K562 (cell line): ENCODE results near the gene TMEM214. TPM values are rescaled to one million over a fixed set of nuclear protein-coding genes. Genes with fewer than 3 reads are reported as not detected.

ENCODE experiments used
- ATAC-seq: fragments of 200-7000 bp; cut with Tn5 transposase; 3 replicates; pipeline ENCODE4 v1.9.1; 2020; ENCODE audit warnings: moderate library complexity
- BruUV-seq: library from RNA; stranded (reverse); fragments of 400-500 nt; replicated peaks from 2 replicates; lab custom pipeline; 2021; lab: Mats Ljungman, UMichigan
- CTCF ChIA-PET: fragments of 300-600 bp; formaldehyde crosslinking; extraction: SDS; loops from one replicate; lab custom pipeline; 2021; ENCODE audit warnings: low intra/inter-chr PET ratio; lab: Yijun Ruan, JAX
- POLR2A ChIA-PET: fragments of 300-600, 350-650 bp; sonication (Branson Sonifier 250); formaldehyde crosslinking; extraction: SDS; loops from one replicate; lab custom pipeline; 2021; ENCODE audit warnings: antibody characterized with exemption, inconsistent platforms; lab: Yijun Ruan, JAX
- DNase-seq, 4 experiments: peaks; one replicate each; pipeline versions ENCODE4 v3.0.0 to v3.0.0-alpha.2; 2011 to 2018; ENCODE audit warnings: low spot score in 3 of 4, mixed read lengths in 3 of 4; ENCODE audit errors: extremely low read depth in 1 of 4
- FAIRE-seq: peaks from 2 replicates; lab custom pipeline; 2011; peaks lifted over from hg19 to GRCh38; lab: Jason Lieb, UNC
- H2AFZ ChIP-seq: 2 replicates; pipeline ENCODE4 v1.6.0; 2011; ENCODE audit warnings: low read depth, low read length, control low read depth, inconsistent platforms
- H3K27ac ChIP-seq: fragments of 200-600 bp; 3 replicates; pipeline ENCODE4 v1.8.0; 2011; ENCODE audit warnings: low read depth, mild to moderate bottlenecking, control low read depth, inconsistent platforms, low read length, moderate library complexity, mixed read lengths; ENCODE audit errors: extremely low read depth
- H3K27me3 ChIP-seq, 2 experiments: fragments of 300-600 bp in 1 of 2; 2 replicates in 1 of 2; 3 replicates in 1 of 2; pipeline versions ENCODE4 v1.6.0 to v1.8.0; 2011; ENCODE audit warnings: inconsistent platforms in 2 of 2, low read length in 2 of 2, mild to moderate bottlenecking in 1 of 2, mixed read lengths in 1 of 2, moderate library complexity in 1 of 2; ENCODE audit not compliant: control insufficient read depth in 2 of 2, insufficient read depth in 2 of 2
- H3K36me3 ChIP-seq: fragments of 300-600 bp; 3 replicates; pipeline ENCODE4 v1.8.0; 2011; ENCODE audit warnings: mild to moderate bottlenecking, low read length, inconsistent platforms; ENCODE audit not compliant: control insufficient read depth, insufficient read depth
- H3K4me1 ChIP-seq, 2 experiments: fragments of 200-600 bp in 1 of 2; replicated peaks in 1 of 2; 2 replicates in 1 of 2; 3 replicates in 1 of 2; pipeline versions ENCODE4 v1.5.1 to v1.8.0; 2011; ENCODE audit warnings: inconsistent platforms in 2 of 2, low read length in 2 of 2, mild to moderate bottlenecking in 1 of 2, mixed read lengths in 1 of 2, moderate library complexity in 1 of 2; ENCODE audit not compliant: control insufficient read depth in 2 of 2, insufficient read depth in 2 of 2
- H3K4me2 ChIP-seq: 2 replicates; pipeline ENCODE4 v1.6.1; 2011; ENCODE audit warnings: low read length, control low read depth, inconsistent platforms, mixed read lengths; ENCODE audit not compliant: insufficient read depth
- H3K4me3 ChIP-seq: fragments of 200-600 bp; sonication (generic), shearing (Covaris generic); 2 replicates; pipeline ENCODE4 v1.5.1; 2016; ENCODE audit warnings: control low read depth, inconsistent platforms
- H3K79me2 ChIP-seq: fragments of 200-600 bp; 3 replicates; pipeline ENCODE4 v1.8.0; 2011; ENCODE audit warnings: low read length, inconsistent platforms; ENCODE audit not compliant: control insufficient read depth, insufficient read depth
- H3K9ac ChIP-seq, 2 experiments: 2 replicates each; pipeline versions ENCODE4 v1.6.0 to v1.6.1; 2011; ENCODE audit warnings: low read depth in 2 of 2, low read length in 2 of 2, control low read depth in 1 of 2, inconsistent platforms in 1 of 2, mild to moderate bottlenecking in 1 of 2, mixed read lengths in 1 of 2; ENCODE audit not compliant: insufficient read depth in 1 of 2
- H3K9me1 ChIP-seq: one replicate; pipeline ENCODE4 v1.6.0; 2011; ENCODE audit warnings: inconsistent platforms, mild to moderate bottlenecking, low read length, moderate library complexity; ENCODE audit not compliant: control insufficient read depth, insufficient read depth
- H3K9me3 ChIP-seq: replicated peaks from 2 replicates; pipeline ENCODE4 v1.5.1; 2011; ENCODE audit warnings: low read depth, low read length, inconsistent platforms; ENCODE audit not compliant: control insufficient read depth, insufficient read depth
- H4K20me1 ChIP-seq: replicated peaks from 2 replicates; pipeline ENCODE4 v1.6.1; 2011; ENCODE audit warnings: low read length, inconsistent platforms, mixed read lengths; ENCODE audit not compliant: control insufficient read depth, insufficient read depth
- BCOR ChIP-seq: fragments of 450-650 bp; IDR thresholded peaks from 2 replicates; pipeline ENCODE4 v1.6.1; 2016
- RBM25 ChIP-seq: fragments of 200-400 bp; formaldehyde crosslinking; IDR thresholded peaks from 2 replicates; pipeline ENCODE4 v1.6.1; 2018; ENCODE audit warnings: low read length, low read depth, moderate library complexity; ENCODE audit not compliant: severe bottlenecking
- WGBS: fragments of 100-300 bp; shearing (Covaris generic); methylation state at CpG from one replicate; pipeline ENCODE4 v1.1.6; 2016; ENCODE audit warnings: low coverage, mixed read lengths; ENCODE audit not compliant: insufficient coverage; ENCODE audit errors: missing lambda C conversion rate; 5-methylcytosine and 5-hydroxymethylcytosine counted together
- in situ Hi-C: fragments of 300-500 bp; cut with MboI; formaldehyde crosslinking; loops from 4 replicates; pipeline ENCODE4 v1.15.0; 2018; ENCODE audit warnings: inconsistent platforms, mixed read lengths
- intact Hi-C: fragments of 100-400 bp; cut with micrococcal nuclease; formaldehyde crosslinking; loops from 2 replicates; pipeline ENCODE4 v1.14.2; 2022
- polyA plus RNA-seq, 8 experiments: library from polyadenylated mRNA; depleted of rRNA in 4 of 8; stranded (reverse) in 5 of 8; unstranded in 3 of 8; fragments of >200 nt; fragmentation: Nextera tagmentation in 2 of 8; fragmentation: Illumina TruSeq in 1 of 8; extraction: Ambion mirVana in 2 of 8; extraction: Trizol in 1 of 8; gene quantifications; 2 replicates each; pipeline versions ENCODE4 v1.2.1 to v1.2.3, GENCODE V29; 2011 to 2014; ENCODE audit warnings: inconsistent platforms in 1 of 8, missing spikeins in 1 of 8
- total RNA-seq, 7 experiments: library from RNA; depleted of rRNA in 6 of 7; stranded (reverse); fragments of >200 nt in 6 of 7; fragmentation: Illumina TruSeq in 2 of 7; extraction: Trizol in 2 of 7; gene quantifications; 2 replicates each; pipeline versions ENCODE4 v1.2.1 to v1.2.3, GENCODE V29; 2011 to 2021; ENCODE audit warnings: low replicate concordance in 1 of 7
- TF ChIP-seq, protein P1 (sequence below): sonication (generic); formaldehyde crosslinking; IDR thresholded peaks from 2 replicates; pipeline ENCODE4 v1.8.1; 2022; ENCODE audit warnings: missing genetic modification reagents
- TF ChIP-seq, protein P2 (sequence below): fragments of 250-450 bp; sonication (Bioruptor Pico); IDR thresholded peaks from 2 replicates; pipeline ENCODE4 v1.4.0; 2020; ENCODE audit warnings: borderline replicate concordance

The TMEM214 gene
- total and polyA plus RNA-seq, 9 of the 15 experiments (the other 6 are each of a cell fraction or from before 2014, with no cell fraction given) = 11.4 to 81.4 (median 44.1) TPM

DNA sequence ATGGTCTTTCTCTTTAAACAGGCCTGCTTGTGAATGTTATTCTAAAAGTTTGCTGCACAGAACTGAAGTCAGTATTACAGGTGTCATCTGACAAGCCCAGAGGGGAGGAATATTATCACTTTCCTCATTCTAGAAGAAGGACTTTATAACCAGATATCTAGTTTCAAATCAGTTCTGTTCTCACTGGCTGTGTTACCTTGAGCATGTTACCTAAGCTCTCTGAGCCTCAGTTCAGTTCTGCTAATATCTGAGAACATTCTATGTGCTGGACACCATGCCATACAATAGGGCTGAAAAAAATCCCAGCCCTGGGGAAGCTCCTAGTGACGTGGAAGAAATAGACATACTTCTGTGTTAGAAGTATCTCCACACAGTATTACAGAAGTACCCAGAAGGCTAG lies 34.4 kb upstream of the TMEM214 start:
- peak; percentile 54 for TF ChIP-seq BCOR
- TF ChIP-seq, protein P1, sequence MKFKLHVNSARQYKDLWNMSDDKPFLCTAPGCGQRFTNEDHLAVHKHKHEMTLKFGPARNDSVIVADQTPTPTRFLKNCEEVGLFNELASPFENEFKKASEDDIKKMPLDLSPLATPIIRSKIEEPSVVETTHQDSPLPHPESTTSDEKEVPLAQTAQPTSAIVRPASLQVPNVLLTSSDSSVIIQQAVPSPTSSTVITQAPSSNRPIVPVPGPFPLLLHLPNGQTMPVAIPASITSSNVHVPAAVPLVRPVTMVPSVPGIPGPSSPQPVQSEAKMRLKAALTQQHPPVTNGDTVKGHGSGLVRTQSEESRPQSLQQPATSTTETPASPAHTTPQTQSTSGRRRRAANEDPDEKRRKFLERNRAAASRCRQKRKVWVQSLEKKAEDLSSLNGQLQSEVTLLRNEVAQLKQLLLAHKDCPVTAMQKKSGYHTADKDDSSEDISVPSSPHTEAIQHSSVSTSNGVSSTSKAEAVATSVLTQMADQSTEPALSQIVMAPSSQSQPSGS (CRISPR knock-in tag) = no peak
- TF ChIP-seq, protein P2, sequence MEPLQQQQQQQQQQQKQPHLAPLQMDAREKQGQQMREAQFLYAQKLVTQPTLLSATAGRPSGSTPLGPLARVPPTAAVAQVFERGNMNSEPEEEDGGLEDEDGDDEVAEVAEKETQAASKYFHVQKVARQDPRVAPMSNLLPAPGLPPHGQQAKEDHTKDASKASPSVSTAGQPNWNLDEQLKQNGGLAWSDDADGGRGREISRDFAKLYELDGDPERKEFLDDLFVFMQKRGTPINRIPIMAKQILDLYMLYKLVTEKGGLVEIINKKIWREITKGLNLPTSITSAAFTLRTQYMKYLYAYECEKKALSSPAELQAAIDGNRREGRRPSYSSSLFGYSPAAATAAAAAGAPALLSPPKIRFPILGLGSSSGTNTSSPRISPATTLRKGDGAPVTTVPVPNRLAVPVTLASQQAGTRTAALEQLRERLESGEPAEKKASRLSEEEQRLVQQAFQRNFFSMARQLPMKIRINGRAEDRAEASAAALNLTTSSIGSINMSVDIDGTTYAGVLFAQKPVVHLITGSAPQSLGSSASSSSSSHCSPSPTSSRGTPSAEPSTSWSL (CRISPR knock-in tag) = no peak
- peak; percentile 70 for TF ChIP-seq RBM25
- peaks cover 16 to 37% of the 10 kb centered on the region in 2 experiments for H3K4me1 ChIP-seq
- POLR2A ChIA-PET = interaction anchor here (1.1 to 3.0 kb wide), 6 partner anchors 9 to 34 kb away, joined by 3 to 13 read pairs (median 4); partner anchors contain the start of gene TMEM214
- DNase-seq (no peak), ATAC-seq (no peak), FAIRE-seq (no peak)
- H3K9me1 ChIP-seq = peaks cover under 1% of the 10 kb centered on the region
- no peak overlapping the region for H3K27ac ChIP-seq
- H2AFZ ChIP-seq = no peak overlapping the region
- H3K27me3 ChIP-seq = no peaks in the 10 kb centered on the region
- H3K9ac ChIP-seq = no peak overlapping the region
- WGBS = 78% methylated on average over 1 of the region's 1 CpG
- BruUV-seq = no TSS peak
- H3K79me2 ChIP-seq = peaks cover 49% of the 10 kb centered on the region
- H4K20me1 ChIP-seq = peaks cover 6% of the 10 kb centered on the region
- H3K4me2 ChIP-seq = no peak overlapping the region
- H3K4me3 ChIP-seq = no peak overlapping the region
- H3K36me3 ChIP-seq = peaks cover 3% of the 10 kb centered on the region; the same call in 2 of the 3 replicates
- CTCF ChIA-PET = interaction anchor here (0.6 kb wide), 1 partner anchor 39 kb away, joined by 4 read pairs; no protein-coding TSS in a partner anchor
- intact Hi-C loops (no loop called here), in situ Hi-C loops (no loop called here)
- no peaks in the 10 kb centered on the region for H3K9me3 ChIP-seq
